ENCODE results near the gene PDLIM4. TPM values are rescaled to one million over a fixed set of nuclear protein-coding genes. Genes with fewer than 3 reads are reported as not detected.

The PDLIM4 gene
- polyA plus RNA-seq, 1 donor (not counting 4 experiments of a cell fraction or from before 2014, with no cell fraction given): 38.3 TPM

DNA sequence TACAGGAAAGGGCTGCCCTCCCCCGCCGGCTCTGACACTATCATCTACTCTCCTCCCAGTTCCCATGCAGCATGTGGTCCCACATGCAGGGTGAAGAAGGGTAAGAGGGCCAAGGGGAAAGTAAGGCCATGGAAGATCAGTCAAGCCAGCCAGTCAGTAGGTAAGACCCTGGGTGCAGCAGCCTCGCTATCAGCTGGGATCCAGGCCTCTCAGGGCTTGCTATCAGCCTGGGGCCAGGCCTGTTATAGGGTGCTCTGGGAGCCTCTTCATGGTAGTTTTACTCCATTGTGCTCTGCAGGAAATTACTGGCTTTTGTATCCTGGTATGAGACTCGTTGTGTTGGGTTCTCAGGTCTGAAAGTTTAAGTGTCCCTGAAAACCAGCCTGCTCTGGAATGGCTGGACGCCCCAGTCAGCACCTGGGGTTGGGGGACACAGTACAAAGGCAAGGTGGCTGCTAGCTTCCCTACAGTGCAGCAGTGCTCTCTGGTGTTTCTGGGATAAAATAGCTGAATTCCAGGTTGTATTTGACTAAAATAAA is 58.1 kb downstream of the PDLIM4 start:
- H4K20me1 ChIP-seq (ENCODE audit: control insufficient read depth, extremely low read depth, insufficient read depth, low read length): no peaks in the 10 kb centered on the region
- no peak overlapping the region for H3K27ac ChIP-seq (ENCODE audit: control insufficient read depth, insufficient read depth, low read length)
- H2AFZ ChIP-seq (ENCODE audit: control insufficient read depth, low read length): no peak overlapping the region
- DNase-seq (ENCODE audit: low read depth, low spot score): no peak
- H3K9ac ChIP-seq (ENCODE audit: control insufficient read depth, extremely low read depth, insufficient read depth, low read length): no peak overlapping the region
- no peak overlapping the region for H3K4me3 ChIP-seq (ENCODE audit: control insufficient read depth in 2 of 3, extremely low read depth in 1 of 3, insufficient read depth in 2 of 3, low read depth in 1 of 3, low read length in 3 of 3)
- dilution Hi-C loops (cut with MboI; ENCODE audit: extremely low pct_ligation_motif_present, low sequenced_read_pairs): no loop called here
- peaks cover 4 to 10% of the 10 kb centered on the region in 2 experiments for H3K36me3 ChIP-seq (ENCODE audit: control insufficient read depth in 2 of 2, extremely low read depth in 1 of 2, insufficient read depth in 2 of 2, low read length in 2 of 2)
- H3K4me2 ChIP-seq (ENCODE audit: control insufficient read depth, extremely low read depth, insufficient read depth, low read depth, low read length): no peak overlapping the region
- TF ChIP-seq CTCF (optimal IDR thresholded peaks at IDR 0.05 in 1 of 3, IDR thresholded peaks at IDR 0.05 in 1 of 3, conservative IDR thresholded peaks at IDR 0.05 in 1 of 3; ENCODE audit: extremely low read depth in 1 of 3, insufficient read depth in 2 of 3, low read length in 3 of 3): peak in 1 of 3 experiments; percentile 17
- TF ChIP-seq EZH2 (IDR thresholded peaks at IDR 0.05; ENCODE audit: low read length): no peak
- no peak for FAIRE-seq
- H3K79me2 ChIP-seq (ENCODE audit: control insufficient read depth, insufficient read depth, low read length): no peaks in the 10 kb centered on the region
- H3K27me3 ChIP-seq (ENCODE audit: control insufficient read depth, extremely low read depth, insufficient read depth, low read length): no peaks in the 10 kb centered on the region
- H3K4me1 ChIP-seq (ENCODE audit: control insufficient read depth, extremely low read depth, insufficient read depth, low read length): peaks cover 6% of the 10 kb centered on the region
- H3K9me1 ChIP-seq (ENCODE audit: control insufficient read depth, extremely low read depth, insufficient read depth, low read length): no peaks in the 10 kb centered on the region
- no peaks in the 10 kb centered on the region for H3K9me3 ChIP-seq (ENCODE audit: control insufficient read depth, low read depth, low read length)

DNA sequence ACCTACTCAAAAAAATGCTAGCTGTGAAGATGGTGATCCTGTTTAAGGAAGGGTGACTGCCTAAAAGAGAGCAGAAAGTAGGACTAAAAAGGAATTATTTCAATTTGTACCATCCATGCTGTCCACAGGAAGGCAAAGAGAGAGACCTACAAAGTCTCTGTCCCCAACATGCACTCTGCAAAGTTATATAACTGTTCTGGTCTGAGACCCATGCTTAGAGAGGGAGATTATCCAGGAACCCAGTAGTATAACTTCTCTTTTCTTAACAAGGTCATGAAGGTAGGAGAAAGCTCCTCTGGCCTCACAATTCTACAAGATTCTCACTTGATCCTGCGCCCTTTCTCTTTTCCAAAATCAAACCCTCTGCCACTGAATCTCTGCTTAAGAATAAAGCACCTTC is 62.5 kb downstream of the PDLIM4 start:
- H3K4me2 ChIP-seq (ENCODE audit: control insufficient read depth, extremely low read depth, insufficient read depth, low read depth, low read length): no peak overlapping the region
- no peak for DNase-seq (ENCODE audit: low read depth, low spot score)
- H3K27me3 ChIP-seq (ENCODE audit: control insufficient read depth, extremely low read depth, insufficient read depth, low read length): no peaks in the 10 kb centered on the region
- no peaks in the 10 kb centered on the region for H3K9me1 ChIP-seq (ENCODE audit: control insufficient read depth, extremely low read depth, insufficient read depth, low read length)
- H3K4me1 ChIP-seq (ENCODE audit: control insufficient read depth, extremely low read depth, insufficient read depth, low read length): peaks cover 6% of the 10 kb centered on the region
- TF ChIP-seq EZH2 (IDR thresholded peaks at IDR 0.05; ENCODE audit: low read length) (no peak), CTCF (optimal IDR thresholded peaks at IDR 0.05 in 1 of 3, IDR thresholded peaks at IDR 0.05 in 1 of 3, conservative IDR thresholded peaks at IDR 0.05 in 1 of 3; ENCODE audit: extremely low read depth in 1 of 3, insufficient read depth in 2 of 3, low read length in 3 of 3) (no peak)
- H4K20me1 ChIP-seq (ENCODE audit: control insufficient read depth, extremely low read depth, insufficient read depth, low read length): no peaks in the 10 kb centered on the region
- H3K4me3 ChIP-seq (ENCODE audit: control insufficient read depth in 2 of 3, extremely low read depth in 1 of 3, insufficient read depth in 2 of 3, low read depth in 1 of 3, low read length in 3 of 3): no peak overlapping the region
- no peaks in the 10 kb centered on the region for H3K79me2 ChIP-seq (ENCODE audit: control insufficient read depth, insufficient read depth, low read length)
- no peak overlapping the region for H2AFZ ChIP-seq (ENCODE audit: control insufficient read depth, low read length)
- dilution Hi-C loops (cut with MboI; ENCODE audit: extremely low pct_ligation_motif_present, low sequenced_read_pairs): no loop called here
- H3K9me3 ChIP-seq (ENCODE audit: control insufficient read depth, low read depth, low read length): no peaks in the 10 kb centered on the region
- H3K36me3 ChIP-seq (ENCODE audit: control insufficient read depth in 2 of 2, extremely low read depth in 1 of 2, insufficient read depth in 2 of 2, low read length in 2 of 2): peaks cover 12 to 17% of the 10 kb centered on the region in 2 experiments
- H3K27ac ChIP-seq (ENCODE audit: control insufficient read depth, insufficient read depth, low read length): no peak overlapping the region
- FAIRE-seq: no peak
- H3K9ac ChIP-seq (ENCODE audit: control insufficient read depth, extremely low read depth, insufficient read depth, low read length): no peak overlapping the region

Data from keratinocyte (primary cell).